B cell (primary cell): ENCODE measurements around the gene HLA-DMB. TPM values are rescaled to one million over a fixed set of nuclear protein-coding genes. Genes with fewer than 3 reads are reported as not detected.

Source experiments
- ATAC-seq: fragments of 200-7000 bp; cut with Tn5 transposase; one replicate; pipeline ENCODE4 v1.10.0; 2021; ENCODE audit warnings: low read depth, mild to moderate bottlenecking, moderate number of reproducible peaks, moderate library complexity
- CTCF ChIA-PET: fragments of 350-600 bp; sonication (Branson Sonifier 250); formaldehyde crosslinking; loops from one replicate; lab custom pipeline; 2021; ENCODE audit warnings: antibody characterized with exemption, inconsistent platforms; lab: Charles Lee
- POLR2A ChIA-PET: fragments of 350-600 bp; sonication (Branson Sonifier 250); formaldehyde crosslinking; loops from one replicate; lab custom pipeline; 2021; ENCODE audit warnings: antibody characterized with exemption; lab: Charles Lee
- DNase-seq: peaks from one replicate; pipeline ENCODE4 v3.0.0; 2013
- H2AFZ ChIP-seq: 2 replicates; pipeline ENCODE4 v1.6.1; 2012; ENCODE audit warnings: mild to moderate bottlenecking, low read depth, low read length; ENCODE audit not compliant: insufficient read depth, poor library complexity, severe bottlenecking
- H3K27ac ChIP-seq, 2 donors: 1 replicate in 1 of 2; 2 replicates in 1 of 2; pipeline ENCODE4 v1.5.1; 2012 to 2013; ENCODE audit warnings: low read length in 2 of 2, mild to moderate bottlenecking in 2 of 2, moderate library complexity in 1 of 2
- H3K27me3 ChIP-seq, 4 experiments: fragments of 200-600 bp in 1 of 4; sonication (generic) in 1 of 4; replicated peaks in 1 of 4; 1 replicate in 2 of 4; 2 replicates in 2 of 4; pipeline versions ENCODE4 v1.6.1 to v1.7.0; 2013 to 2016; ENCODE audit warnings: low read length in 3 of 4, mild to moderate bottlenecking in 2 of 4, mixed read lengths in 1 of 4, moderate library complexity in 1 of 4; ENCODE audit not compliant: insufficient read depth in 4 of 4, control insufficient read depth in 3 of 4; ENCODE audit errors: control extremely low read depth in 1 of 4
- H3K36me3 ChIP-seq, 2 experiments: replicated peaks in 1 of 2; 1 replicate in 1 of 2; 2 replicates in 1 of 2; pipeline versions ENCODE4 v1.6.1 to v1.7.1; 2013; ENCODE audit warnings: low read length in 1 of 2; ENCODE audit not compliant: insufficient read depth in 2 of 2, control insufficient read depth in 1 of 2; ENCODE audit errors: control extremely low read depth in 1 of 2, extremely low read depth in 1 of 2
- H3K4me1 ChIP-seq, 2 donors: fragments of 200-600 bp in 1 of 2; sonication (generic) in 1 of 2; 1 replicate in 1 of 2; 2 replicates in 1 of 2; pipeline versions ENCODE4 v1.5.1 to v1.6.1; 2013 to 2017; ENCODE audit warnings: low read length in 2 of 2; ENCODE audit not compliant: control insufficient read depth in 2 of 2, insufficient read depth in 2 of 2
- H3K4me2 ChIP-seq: replicated peaks from 2 replicates; pipeline ENCODE3; 2012; ENCODE audit warnings: mild to moderate bottlenecking, low read depth, low read length; ENCODE audit not compliant: poor library complexity, severe bottlenecking
- H3K4me3 ChIP-seq, 5 experiments: fragments of 200-600 bp in 1 of 5; sonication (generic) in 1 of 5; 1 replicate in 3 of 5; 2 replicates in 2 of 5; pipeline versions ENCODE4 v1.5.1 to v1.7.0; 2011 to 2016; ENCODE audit warnings: low read length in 4 of 5, mild to moderate bottlenecking in 4 of 5, low read depth in 2 of 5, control low read depth in 1 of 5, moderate library complexity in 1 of 5; ENCODE audit not compliant: insufficient read depth in 1 of 5; ENCODE audit errors: control extremely low read depth in 1 of 5, extremely low read depth in 1 of 5
- H3K79me2 ChIP-seq: fragments of 200-600 bp; sonication (generic); one replicate; pipeline ENCODE4 v1.6.0; 2016; ENCODE audit warnings: low read length; ENCODE audit not compliant: control insufficient read depth, insufficient read depth
- H3K9ac ChIP-seq: fragments of 200-600 bp; sonication (generic); 2 replicates; pipeline ENCODE4 v1.6.1; 2017; ENCODE audit warnings: mild to moderate bottlenecking, low read length, moderate library complexity
- H3K9me3 ChIP-seq, 3 donors: one replicate each; pipeline versions ENCODE4 v1.6.1 to v1.7.1; 2013; ENCODE audit warnings: low read length in 2 of 3; ENCODE audit not compliant: control insufficient read depth in 2 of 3, insufficient read depth in 1 of 3; ENCODE audit errors: control extremely low read depth in 1 of 3
- H4K20me1 ChIP-seq: 2 replicates; pipeline ENCODE4 v1.6.0; 2012; ENCODE audit warnings: mild to moderate bottlenecking, low read length; ENCODE audit not compliant: insufficient read depth, control insufficient read depth, poor library complexity, severe bottlenecking
- H3K27ac Mint-ChIP-seq: one replicate; pipeline ENCODE4 v1.8.0; 2021; ENCODE audit warnings: mixed read lengths
- H3K27me3 Mint-ChIP-seq: one replicate; pipeline ENCODE4 v1.8.0; 2021; ENCODE audit warnings: mixed read lengths
- H3K4me1 Mint-ChIP-seq: one replicate; pipeline ENCODE4 v1.8.0; 2021; ENCODE audit warnings: mixed read lengths
- H3K4me3 Mint-ChIP-seq: one replicate; pipeline ENCODE4 v1.8.0; 2021; ENCODE audit warnings: mixed read lengths
- H3K9me3 Mint-ChIP-seq: one replicate; pipeline ENCODE4 v1.8.0; 2022; ENCODE audit warnings: mixed read lengths; ENCODE audit not compliant: insufficient read depth
- EZH2 ChIP-seq: IDR thresholded peaks from 2 replicates; pipeline ENCODE4 v1.6.1; 2012; ENCODE audit warnings: borderline replicate concordance, low read depth, mild to moderate bottlenecking, moderate library complexity, low read length; ENCODE audit not compliant: insufficient read depth, poor library complexity, severe bottlenecking
- WGBS: methylation state at CpG from one replicate; pipeline ENCODE4 v1.1.5; 2013; ENCODE audit warnings: missing lambda C conversion rate; ENCODE audit not compliant: insufficient coverage; 5-methylcytosine and 5-hydroxymethylcytosine counted together
- intact Hi-C: fragments of 100-400 bp; cut with micrococcal nuclease; formaldehyde crosslinking; loops from one replicate; pipeline ENCODE4 v1.10.0; 2022
- polyA plus RNA-seq: library from polyadenylated mRNA; depleted of rRNA; stranded (reverse); fragments of >200 nt; gene quantifications from 2 replicates; pipeline ENCODE4 v1.2.3, GENCODE V29; 2012
- total RNA-seq, 2 donors: library from RNA; stranded (reverse); fragments of 120-200 nt in 1 of 2; gene quantifications; 1 replicate in 1 of 2; 2 replicates in 1 of 2; pipeline versions ENCODE4 v1.2.3 to v1.2.4, GENCODE V29; 2013 to 2022
- TF ChIP-seq, protein P1 (sequence below): fragments of 200-600 bp; IDR thresholded peaks from one replicate; pipeline ENCODE4 v1.8.0; 2022; ENCODE audit warnings: antibody characterized with exemption, mild to moderate bottlenecking

The HLA-DMB gene
- total and polyA plus RNA-seq, 2 donors (not counting 1 experiment from before 2014, with no cell fraction given) = 593 to 656 TPM

DNA sequence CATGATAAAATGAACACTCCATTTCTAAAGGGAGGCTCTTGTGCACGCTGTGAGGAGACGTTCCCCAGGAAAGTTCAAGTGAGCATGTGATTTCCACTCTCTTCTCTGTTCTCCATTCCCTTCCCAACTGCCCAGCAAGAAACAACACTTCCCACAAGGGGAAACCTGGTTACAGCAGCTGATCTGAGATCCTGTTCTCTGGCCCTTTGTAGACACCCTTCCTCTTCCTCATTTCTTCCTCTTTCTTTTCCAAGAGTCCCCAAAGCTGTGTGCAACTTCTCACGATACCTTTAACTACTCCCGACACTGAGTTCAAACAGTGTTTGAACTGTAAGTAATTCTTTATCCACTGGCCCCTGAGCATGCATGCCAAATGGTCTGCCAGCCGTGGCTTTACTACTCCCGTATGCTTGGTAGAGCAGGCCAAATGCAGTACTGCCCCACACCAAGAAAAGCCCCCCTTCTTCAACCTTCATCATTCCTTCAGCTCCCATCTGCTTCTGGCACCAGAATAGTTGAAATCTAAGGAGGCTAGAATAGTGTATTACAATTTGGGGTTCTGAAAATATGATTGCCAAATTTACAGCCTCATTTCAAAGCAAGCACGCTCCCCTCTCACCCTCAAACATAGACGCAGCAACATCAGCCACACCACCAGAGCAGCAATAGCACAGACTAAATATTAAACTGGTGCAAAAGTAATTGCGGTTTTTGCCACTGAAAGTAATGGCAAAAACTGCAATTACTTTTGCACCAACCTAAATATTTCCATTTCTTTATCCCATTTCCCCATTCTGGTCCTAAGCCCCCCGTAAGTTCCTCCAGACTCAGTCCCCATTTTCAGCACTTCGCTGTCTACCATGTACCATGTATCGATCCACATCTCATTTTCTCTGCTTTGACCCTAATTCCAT is 4.3 kb downstream of the HLA-DMB start:
- POLR2A ChIA-PET = interaction anchor here (1.2 to 3.8 kb wide), 5 partner anchors 8 to 35 kb away, joined by 4 to 30 read pairs (median 8); partner anchors contain the start of gene BRD2
- Histone ChIP-seq H3K4me2 (peak overlapping the region; percentile 81), H3K4me1 (peaks cover 65 to 81% of the 10 kb centered on the region in 2 donors), H3K36me3 (peaks cover 9 to 65% of the 10 kb centered on the region in 2 experiments), H3K9ac (peak overlapping the region; percentile 93), H3K27ac (peak overlapping the region; percentile 15 to 98), H3K9me3 (no peaks in the 10 kb centered on the region), H3K27me3 (no peaks in the 10 kb centered on the region), H3K79me2 (peaks cover 77% of the 10 kb centered on the region), H2AFZ (no peak overlapping the region), H4K20me1 (peaks cover 8% of the 10 kb centered on the region), H3K4me3 (peak overlapping the region in 3 of 5 experiments; percentile 95 to 100 (median 96))
- intact Hi-C loops = no loop called here
- ATAC-seq (no peak), DNase-seq (peak; percentile 13)
- peak overlapping the region; percentile 83 for H3K4me3 Mint-ChIP-seq
- H3K27ac Mint-ChIP-seq = peak overlapping the region; percentile 85
- TF ChIP-seq EZH2 = no peak
- TF ChIP-seq, protein P1, sequence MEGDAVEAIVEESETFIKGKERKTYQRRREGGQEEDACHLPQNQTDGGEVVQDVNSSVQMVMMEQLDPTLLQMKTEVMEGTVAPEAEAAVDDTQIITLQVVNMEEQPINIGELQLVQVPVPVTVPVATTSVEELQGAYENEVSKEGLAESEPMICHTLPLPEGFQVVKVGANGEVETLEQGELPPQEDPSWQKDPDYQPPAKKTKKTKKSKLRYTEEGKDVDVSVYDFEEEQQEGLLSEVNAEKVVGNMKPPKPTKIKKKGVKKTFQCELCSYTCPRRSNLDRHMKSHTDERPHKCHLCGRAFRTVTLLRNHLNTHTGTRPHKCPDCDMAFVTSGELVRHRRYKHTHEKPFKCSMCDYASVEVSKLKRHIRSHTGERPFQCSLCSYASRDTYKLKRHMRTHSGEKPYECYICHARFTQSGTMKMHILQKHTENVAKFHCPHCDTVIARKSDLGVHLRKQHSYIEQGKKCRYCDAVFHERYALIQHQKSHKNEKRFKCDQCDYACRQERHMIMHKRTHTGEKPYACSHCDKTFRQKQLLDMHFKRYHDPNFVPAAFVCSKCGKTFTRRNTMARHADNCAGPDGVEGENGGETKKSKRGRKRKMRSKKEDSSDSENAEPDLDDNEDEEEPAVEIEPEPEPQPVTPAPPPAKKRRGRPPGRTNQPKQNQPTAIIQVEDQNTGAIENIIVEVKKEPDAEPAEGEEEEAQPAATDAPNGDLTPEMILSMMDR = no peak
- CTCF ChIA-PET = interaction anchor here (1.2 to 15.8 kb wide), 7 partner anchors 10 to 50 kb away, joined by 3 to 462 read pairs (median 45); partner anchors contain the start of genes BRD2 and HLA-DMA
- H3K4me1 Mint-ChIP-seq = peaks cover 78% of the 10 kb centered on the region
- H3K9me3 Mint-ChIP-seq = no peaks in the 10 kb centered on the region
- no peaks in the 10 kb centered on the region for H3K27me3 Mint-ChIP-seq
- 77% methylated on average over 7 of the region's 12 CpGs for WGBS
